SK-N-MC (cell line): ENCODE measurements around the gene MAMLD1.

Experiments
- EZH2 ChIP-seq: fragments of 200-600 bp; sonication (generic); IDR thresholded peaks from one replicate; pipeline ENCODE4 v1.6.1; 2017; ENCODE audit warnings: antibody characterized with exemption
- POLR2AphosphoS5 ChIP-seq: IDR thresholded peaks from 2 replicates; pipeline ENCODE4 v1.6.1; 2012; ENCODE audit warnings: mild to moderate bottlenecking, low read depth, low read length, borderline replicate concordance

GRCh38 chrX:150499240-150499639 lies 136.1 kb downstream of the MAMLD1 start:
- TF ChIP-seq POLR2AphosphoS5 (no peak), EZH2 (no peak)
